Muscle layer of duodenum (tissue), 2 donors: ENCODE measurements around the gene ST3GAL2.
"Not testable (repeated sequence)": the region's sequence is repeated elsewhere in the genome, so short reads cannot be mapped to it uniquely, and the experiment has no call there.

ENCODE experiments used
- H3K27ac ChIP-seq: one replicate; pipeline ENCODE4 v1.7.0; 2013; ENCODE audit warnings: mild to moderate bottlenecking, low read length
- H3K27me3 ChIP-seq: one replicate; pipeline ENCODE4 v1.7.0; 2013; ENCODE audit warnings: low read depth, mild to moderate bottlenecking, control low read depth, low read length
- H3K36me3 ChIP-seq, 2 donors: one replicate each; pipeline ENCODE4 v1.7.0; 2013; ENCODE audit warnings: low read length in 2 of 2, control low read depth in 1 of 2, mild to moderate bottlenecking in 1 of 2; ENCODE audit not compliant: insufficient read depth in 2 of 2, control insufficient read depth in 1 of 2
- H3K4me1 ChIP-seq, 2 donors: one replicate each; pipeline ENCODE4 v1.7.0; 2013; ENCODE audit warnings: low read length in 2 of 2, mild to moderate bottlenecking in 2 of 2, control low read depth in 1 of 2, moderate library complexity in 1 of 2; ENCODE audit not compliant: insufficient read depth in 2 of 2, control insufficient read depth in 1 of 2
- H3K4me3 ChIP-seq, 2 donors: one replicate each; pipeline ENCODE4 v1.7.0; 2013; ENCODE audit warnings: low read length in 2 of 2, low read depth in 1 of 2, mild to moderate bottlenecking in 1 of 2
- H3K9me3 ChIP-seq, 2 donors: one replicate each; pipeline ENCODE4 v1.7.0; 2013; ENCODE audit warnings: low read length in 2 of 2, control low read depth in 1 of 2, mild to moderate bottlenecking in 1 of 2; ENCODE audit not compliant: control insufficient read depth in 1 of 2
- donor health status: healthy.

The ST3GAL2 gene

DNA sequence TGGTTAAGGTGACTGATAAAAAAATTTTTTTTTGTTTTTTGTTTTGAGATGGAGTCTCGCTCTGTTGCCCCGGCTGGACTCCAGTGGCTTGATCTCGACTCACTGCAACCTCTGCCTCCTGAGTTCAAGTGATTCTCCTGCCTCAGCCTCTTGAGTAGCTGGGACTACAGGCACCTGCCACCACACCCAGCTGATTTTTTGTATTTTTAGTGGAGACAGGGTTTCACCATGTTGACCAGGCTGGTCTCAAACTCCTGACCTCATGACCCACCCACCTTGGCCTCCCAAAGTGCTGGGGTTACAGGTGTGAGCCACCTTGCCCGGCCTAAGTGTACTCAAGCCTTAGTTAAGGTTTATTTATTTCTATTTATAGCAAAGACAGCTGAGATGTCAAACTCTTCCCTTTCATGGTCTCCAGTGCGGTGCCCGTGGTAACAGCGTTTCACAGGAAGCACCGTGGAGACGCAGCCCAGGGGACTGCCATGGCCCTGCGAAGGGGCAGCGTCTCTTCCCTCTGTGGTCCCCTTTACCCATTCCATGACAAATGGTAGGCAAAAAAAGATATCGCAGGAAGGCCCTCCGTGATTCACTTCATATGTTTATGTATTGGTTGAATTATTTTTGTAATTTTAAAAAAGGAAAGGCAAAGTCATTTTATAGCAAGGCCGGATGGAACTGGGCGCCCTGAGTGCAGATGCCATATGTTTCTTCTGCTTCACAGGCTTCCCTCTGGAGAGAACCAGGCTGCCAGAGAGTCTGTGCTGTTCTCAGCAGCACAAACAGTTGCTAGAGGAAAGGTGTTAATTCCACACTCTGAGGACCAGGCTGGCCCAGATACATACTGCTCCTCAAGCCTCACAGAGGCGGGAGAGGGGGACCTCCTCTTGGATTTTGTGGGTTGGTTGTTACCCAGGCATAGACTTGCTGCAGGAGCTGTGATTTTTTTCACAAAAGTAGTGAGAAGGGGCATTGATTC is 63.0 kb downstream of the ST3GAL2 start:
- H3K27ac ChIP-seq = no peak overlapping the region

GRCh38 chr16:70374213-70374612 is 64.7 kb downstream of the ST3GAL2 start:
- Histone ChIP-seq H3K4me3 (no peak overlapping the region), H3K27me3 (no peaks in the 10 kb centered on the region), H3K9me3 (no peaks in the 10 kb centered on the region), H3K27ac (no peak overlapping the region), H3K36me3 (peaks cover 16 to 46% of the 10 kb centered on the region in 2 donors), H3K4me1 (no peaks in the 10 kb centered on the region)

More for the DNA sequence above, 63.0 kb downstream of the ST3GAL2 start:
- Histone ChIP-seq H3K4me1 (peaks cover 0 to 9% of the 10 kb centered on the region in 2 donors), H3K9me3 (no peaks in the 10 kb centered on the region), H3K27me3 (no peaks in the 10 kb centered on the region), H3K36me3 (peaks cover 14 to 43% of the 10 kb centered on the region in 2 donors), H3K4me3 (no peak overlapping the region)

- Histone ChIP-seq H3K27ac (no peak overlapping the region), H3K27me3 (no peaks in the 10 kb centered on the region), H3K4me1 (no peaks in the 10 kb centered on the region), H3K9me3 (no peaks in the 10 kb centered on the region), H3K4me3 (no peak overlapping the region), H3K36me3 (peaks cover 16 to 54% of the 10 kb centered on the region in 2 donors)
Measured at GRCh38 chr16:70372921-70373728, 65.8 kb downstream of the ST3GAL2 start.

DNA sequence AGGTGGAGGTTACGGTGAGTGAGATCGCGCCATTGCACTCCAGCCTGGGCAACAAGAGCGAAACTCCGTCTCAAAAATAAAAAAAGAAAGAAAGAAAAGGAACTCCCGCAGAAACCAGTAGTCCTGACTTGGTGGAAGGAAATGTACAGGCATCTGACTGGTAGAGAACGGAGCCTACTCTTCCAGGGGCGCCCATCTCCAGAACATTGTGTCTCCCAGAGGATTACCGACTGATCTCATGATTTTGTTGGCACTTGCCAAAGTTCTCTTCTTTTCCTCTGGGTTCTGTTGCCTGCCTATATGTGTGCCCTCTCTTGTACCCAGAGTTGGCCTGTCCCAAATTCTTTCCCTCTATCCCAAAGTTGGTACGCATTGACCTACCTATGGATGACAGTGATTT is 68.0 kb downstream of the ST3GAL2 start:
- H3K36me3 ChIP-seq = peaks cover 16 to 70% of the 10 kb centered on the region in 2 donors

GRCh38 chr16:70370145-70370544 is 68.8 kb downstream of the ST3GAL2 start:
- H3K4me1 ChIP-seq, H3K27ac ChIP-seq, H3K4me3 ChIP-seq, H3K27me3 ChIP-seq, H3K9me3 ChIP-seq: not testable (repeated sequence)
- H3K36me3 ChIP-seq = peaks cover 18 to 71% of the 10 kb centered on the region in 2 donors

More for the DNA sequence above, 68.0 kb downstream of the ST3GAL2 start:
- H3K4me1 ChIP-seq = no peaks in the 10 kb centered on the region
- no peaks in the 10 kb centered on the region for H3K27me3 ChIP-seq
- no peak overlapping the region for H3K4me3 ChIP-seq
- no peaks in the 10 kb centered on the region for H3K9me3 ChIP-seq
- H3K27ac ChIP-seq = no peak overlapping the region

DNA sequence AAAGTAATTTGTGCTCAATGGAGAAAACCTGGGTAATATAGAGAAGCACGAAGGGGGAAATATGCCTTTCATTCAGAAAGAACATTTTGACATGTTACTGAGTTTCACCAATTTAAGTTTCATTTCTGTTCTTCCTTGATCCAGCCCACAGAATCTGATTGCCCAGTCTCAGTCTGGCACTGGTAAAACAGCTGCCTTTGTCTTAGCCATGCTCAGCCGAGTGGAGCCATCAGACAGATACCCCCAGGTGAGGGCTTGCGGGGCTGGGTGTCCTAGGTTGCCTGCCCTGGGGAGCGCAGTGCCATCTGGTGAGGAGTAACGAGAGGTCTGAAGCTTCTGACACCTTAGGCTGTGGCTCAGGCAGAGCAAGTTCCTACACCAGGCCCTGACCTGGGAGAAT is 74.5 kb downstream of the ST3GAL2 start:
- H3K27ac ChIP-seq = no peak overlapping the region
- peaks cover 30 to 84% of the 10 kb centered on the region in 2 donors for H3K36me3 ChIP-seq
- no peak overlapping the region for H3K4me3 ChIP-seq
- H3K4me1 ChIP-seq = no peaks in the 10 kb centered on the region
- peaks cover 4% of the 10 kb centered on the region for H3K27me3 ChIP-seq
- no peaks in the 10 kb centered on the region for H3K9me3 ChIP-seq

DNA sequence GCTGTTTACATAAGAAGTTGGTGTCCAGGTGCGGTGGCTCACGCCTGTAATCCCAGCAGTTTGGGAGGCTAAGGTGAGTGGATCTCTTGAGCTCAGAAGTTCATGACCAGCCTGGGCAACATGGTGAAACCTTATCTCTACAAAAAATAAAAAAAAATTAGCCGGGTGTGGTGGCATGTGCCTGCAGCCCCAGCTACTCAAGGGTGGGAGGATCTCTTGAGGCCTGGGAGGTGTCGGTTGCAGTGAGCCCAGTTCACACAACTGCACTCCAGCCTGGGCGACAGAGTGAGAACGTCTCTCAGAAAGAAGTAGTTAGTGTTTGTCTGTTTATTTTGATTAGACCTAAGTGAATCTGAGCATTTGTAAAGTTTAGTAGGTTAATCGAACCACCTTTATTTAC is 79.3 kb downstream of the ST3GAL2 start:
- no peaks in the 10 kb centered on the region for H3K4me1 ChIP-seq
- H3K4me3 ChIP-seq = no peak overlapping the region
- peaks cover 43 to 75% of the 10 kb centered on the region in 2 donors for H3K36me3 ChIP-seq
- H3K9me3 ChIP-seq = no peaks in the 10 kb centered on the region
- H3K27me3 ChIP-seq = peaks cover 2% of the 10 kb centered on the region
- no peak overlapping the region for H3K27ac ChIP-seq

DNA sequence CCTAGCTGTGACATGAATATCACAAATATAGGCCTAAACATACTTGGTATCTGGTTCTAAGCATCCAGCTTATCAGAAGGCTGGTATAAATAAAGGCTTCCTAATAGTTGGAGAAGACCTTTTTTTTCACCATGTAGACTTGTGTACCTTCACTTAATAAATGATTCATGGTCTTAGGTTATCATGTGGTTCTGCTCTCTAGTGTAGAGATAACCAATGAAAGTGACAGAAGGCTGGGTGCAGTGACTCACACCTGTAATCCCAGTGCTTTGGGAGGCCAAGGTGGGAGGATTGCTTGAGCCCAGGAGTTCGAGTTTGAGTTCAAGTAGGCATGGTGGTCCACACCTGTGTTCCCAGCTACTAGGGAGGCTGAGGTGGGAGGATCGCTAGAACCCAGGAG is 89.1 kb downstream of the ST3GAL2 start:
- Histone ChIP-seq H3K27ac (no peak overlapping the region), H3K9me3 (no peaks in the 10 kb centered on the region), H3K27me3 (no peaks in the 10 kb centered on the region), H3K4me1 (peaks cover 0 to 27% of the 10 kb centered on the region in 2 donors), H3K36me3 (peaks cover 4 to 18% of the 10 kb centered on the region in 2 donors), H3K4me3 (no peak overlapping the region)

DNA sequence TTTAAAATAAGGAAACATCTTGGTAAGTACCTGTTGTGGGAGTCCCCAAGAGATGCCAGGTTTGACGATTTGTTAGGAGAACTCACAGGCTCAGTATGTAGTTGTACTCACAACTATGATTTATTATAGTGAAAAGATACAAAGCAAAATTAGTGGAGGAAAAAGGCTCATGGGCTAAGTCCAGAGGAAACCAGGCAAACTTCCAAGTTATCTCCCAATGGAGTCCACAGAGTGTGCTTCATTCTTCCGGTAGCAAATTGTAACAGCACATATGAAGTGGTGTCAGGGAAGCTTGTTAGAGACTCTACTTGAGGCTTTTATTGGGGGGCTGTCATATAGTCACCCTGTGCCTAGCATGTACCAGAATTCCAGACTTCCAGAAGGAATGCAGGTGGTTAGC is 89.9 kb downstream of the ST3GAL2 start:
- peaks cover 0 to 27% of the 10 kb centered on the region in 2 donors for H3K4me1 ChIP-seq
- peaks cover 4 to 12% of the 10 kb centered on the region in 2 donors for H3K36me3 ChIP-seq
- H3K4me3 ChIP-seq = no peak overlapping the region
- no peak overlapping the region for H3K27ac ChIP-seq
- H3K9me3 ChIP-seq = no peaks in the 10 kb centered on the region
- no peaks in the 10 kb centered on the region for H3K27me3 ChIP-seq

GRCh38 chr16:70345840-70346239 is 93.1 kb downstream of the ST3GAL2 start:
- Histone ChIP-seq H3K27ac (peak overlapping the region; percentile 63), H3K4me3 (peak overlapping the region; percentile 46 to 59), H3K9me3 (no peaks in the 10 kb centered on the region), H3K27me3 (no peaks in the 10 kb centered on the region), H3K36me3 (peaks cover 0 to 3% of the 10 kb centered on the region in 2 donors), H3K4me1 (peaks cover 0 to 27% of the 10 kb centered on the region in 2 donors)

GRCh38 chr16:70342016-70342415 is 96.9 kb downstream of the ST3GAL2 start:
- H3K4me1 ChIP-seq = peaks cover 0 to 7% of the 10 kb centered on the region in 2 donors
- no peak overlapping the region for H3K4me3 ChIP-seq
- no peak overlapping the region for H3K27ac ChIP-seq
- no peaks in the 10 kb centered on the region for H3K27me3 ChIP-seq
- H3K36me3 ChIP-seq = peaks cover 0 to 3% of the 10 kb centered on the region in 2 donors
- no peaks in the 10 kb centered on the region for H3K9me3 ChIP-seq
